WTC11 (cell line): ENCODE results near the gene ALAD. TPM values are rescaled to one million over a fixed set of nuclear protein-coding genes. Genes with fewer than 3 reads are reported as not detected.

Experiments
- ATAC-seq: fragments of 200-7000 bp; cut with Tn5 transposase; 2 replicates; pipeline ENCODE4 v1.10.0; 2021; ENCODE audit warnings: mild to moderate bottlenecking, moderate library complexity
- CTCF ChIA-PET: fragments of 300-600 bp; sonication (Branson Sonifier 250); formaldehyde crosslinking; loops from one replicate; lab custom pipeline; 2021; ENCODE audit warnings: antibody characterized with exemption; lab: Charles Lee
- POLR2A ChIA-PET: fragments of 350-600 bp; sonication (Branson Sonifier 250); formaldehyde crosslinking; loops from one replicate; lab custom pipeline; 2021; ENCODE audit warnings: antibody characterized with exemption; lab: Charles Lee
- DNase-seq: peaks from one replicate; pipeline ENCODE4 v3.0.0; 2021; ENCODE audit warnings: low spot score
- H3K27ac Mint-ChIP-seq: 2 replicates; pipeline ENCODE4 v1.8.0; 2021; ENCODE audit warnings: mixed read lengths
- H3K27me3 Mint-ChIP-seq: 2 replicates; pipeline ENCODE4 v1.8.0; 2021; ENCODE audit warnings: low read depth, mild to moderate bottlenecking, moderate library complexity, mixed read lengths
- H3K36me3 Mint-ChIP-seq: 2 replicates; pipeline ENCODE4 v1.8.0; 2021; ENCODE audit warnings: mixed read lengths
- H3K4me1 Mint-ChIP-seq: 2 replicates; pipeline ENCODE4 v1.8.0; 2022; ENCODE audit warnings: mixed read lengths
- H3K4me3 Mint-ChIP-seq: 2 replicates; pipeline ENCODE4 v1.8.0; 2021; ENCODE audit warnings: mild to moderate bottlenecking, moderate library complexity, mixed read lengths
- H3K9me3 Mint-ChIP-seq: 2 replicates; pipeline ENCODE4 v1.8.0; 2021; ENCODE audit warnings: mixed read lengths
- KAT7 ChIP-seq: sonication (generic); formaldehyde crosslinking; IDR thresholded peaks from 2 replicates; pipeline ENCODE4 v1.8.1; 2023; ENCODE audit warnings: missing genetic modification reagents, mild to moderate bottlenecking, borderline replicate concordance
- NFYB ChIP-seq: sonication (generic); formaldehyde crosslinking; conservative IDR thresholded peaks from 2 replicates; pipeline ENCODE4 v1.8.0; 2022; ENCODE audit warnings: low read depth, missing genetic modification reagents
- NR2C2 ChIP-seq: sonication (generic); formaldehyde crosslinking; IDR thresholded peaks from 2 replicates; pipeline ENCODE4 v1.8.0; 2022; ENCODE audit warnings: mild to moderate bottlenecking, missing genetic modification reagents
- NR3C1 ChIP-seq: sonication (generic); formaldehyde crosslinking; conservative IDR thresholded peaks from 2 replicates; pipeline ENCODE4 v1.8.1; 2023; ENCODE audit warnings: low read depth, mild to moderate bottlenecking, missing genetic modification reagents
- PRRX2 ChIP-seq: fragments of 250-450 bp; sonication (Bioruptor Pico); IDR thresholded peaks from 2 replicates; pipeline ENCODE4 v1.8.0; 2021; ENCODE audit warnings: mild to moderate bottlenecking
- SMAD3 ChIP-seq: sonication (generic); formaldehyde crosslinking; IDR thresholded peaks from 2 replicates; pipeline ENCODE4 v1.8.0; 2022; ENCODE audit warnings: missing genetic modification reagents, mild to moderate bottlenecking, borderline replicate concordance
- TEAD1 ChIP-seq: sonication (generic); formaldehyde crosslinking; IDR thresholded peaks from 2 replicates; pipeline ENCODE4 v1.8.0; 2022; ENCODE audit warnings: mild to moderate bottlenecking, missing genetic modification reagents
- TP53 ChIP-seq: sonication (generic); formaldehyde crosslinking; IDR thresholded peaks from 2 replicates; pipeline ENCODE4 v1.8.1; 2023; ENCODE audit warnings: mild to moderate bottlenecking, missing genetic modification reagents
- ZNF219 ChIP-seq: sonication (generic); formaldehyde crosslinking; IDR thresholded peaks from 2 replicates; pipeline ENCODE4 v1.8.0; 2023; ENCODE audit warnings: missing genetic modification reagents, mild to moderate bottlenecking, borderline replicate concordance
- ZNF423 ChIP-seq: fragments of 250-450 bp; sonication (Bioruptor Pico); IDR thresholded peaks from 2 replicates; pipeline ENCODE4 v2.1.2; 2022; ENCODE audit warnings: mild to moderate bottlenecking, moderate library complexity
- total RNA-seq: library from RNA; stranded (reverse); gene quantifications from 3 replicates; pipeline ENCODE4 v1.2.3, GENCODE V29; 2021
- TF ChIP-seq, protein P1 (sequence below): fragments of 250-450 bp; sonication (Bioruptor Pico); IDR thresholded peaks from 2 replicates; pipeline ENCODE4 v1.9.0; 2021; ENCODE audit warnings: mild to moderate bottlenecking, borderline replicate concordance
- TF ChIP-seq, protein P2 (sequence below): fragments of 250-450 bp; sonication (Bioruptor Pico); IDR thresholded peaks from 2 replicates; pipeline ENCODE4 v1.9.0; 2021; ENCODE audit warnings: mild to moderate bottlenecking
- TF ChIP-seq, protein P3 (sequence below): sonication (generic); formaldehyde crosslinking; IDR thresholded peaks from 2 replicates; pipeline ENCODE4 v1.8.0; 2022; ENCODE audit warnings: mild to moderate bottlenecking, missing genetic modification reagents
- TF ChIP-seq, protein P4 (sequence below): sonication (generic); formaldehyde crosslinking; conservative IDR thresholded peaks from 2 replicates; pipeline ENCODE4 v1.8.1; 2023; ENCODE audit warnings: mild to moderate bottlenecking, low read depth, missing genetic modification reagents, moderate library complexity
- TF ChIP-seq, protein P5 (sequence below): sonication (generic); formaldehyde crosslinking; IDR thresholded peaks from 2 replicates; pipeline ENCODE4 v1.8.1; 2022; ENCODE audit warnings: missing genetic modification reagents, borderline replicate concordance
- TF ChIP-seq, protein P6 (sequence below): sonication (generic); formaldehyde crosslinking; IDR thresholded peaks from 2 replicates; pipeline ENCODE4 v1.8.1; 2022; ENCODE audit warnings: mild to moderate bottlenecking, missing genetic modification reagents, moderate library complexity, borderline replicate concordance

The ALAD gene
- total RNA-seq, 1 experiment from 2014 or later, result 15.9 TPM

DNA sequence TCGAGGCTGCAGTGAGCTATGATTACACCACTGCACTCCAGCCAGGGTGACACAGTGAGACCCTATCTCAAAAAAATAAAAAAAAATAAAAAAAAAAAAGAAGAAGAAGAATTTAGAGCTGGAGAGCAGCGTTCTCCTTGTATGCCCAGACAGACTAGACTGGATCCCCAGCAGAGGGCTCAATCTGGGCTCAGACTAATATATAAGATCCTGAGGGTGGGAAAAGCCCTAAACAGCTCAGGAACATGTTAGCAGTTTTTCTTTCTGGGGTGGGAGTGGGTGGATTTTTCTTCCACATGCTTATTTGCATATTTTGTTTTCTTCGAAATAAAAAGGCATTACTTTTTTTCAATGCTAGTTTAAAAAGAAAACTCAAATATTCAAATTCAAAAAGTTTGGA lies 52.6 kb downstream of the ALAD start:
- Mint-ChIP-seq H3K36me3 (no peaks in the 10 kb centered on the region), H3K27me3 (peaks cover 43% of the 10 kb centered on the region), H3K4me3 (0 out of 2 replicates have a peak overlapping the region, but pooled peaks have one; percentile 16), H3K4me1 (peaks cover 19% of the 10 kb centered on the region), H3K9me3 (no peaks in the 10 kb centered on the region), H3K27ac (no peak overlapping the region)
- ChIA-PET POLR2A (interaction anchor here (0.6 to 1.5 kb wide), 2 partner anchors 8 to 1198 kb away, joined by 3 to 15 read pairs; partner anchors contain the start of gene WDR31), CTCF (interaction anchor here (0.8 to 3.0 kb wide), 10 partner anchors 8 to 307 kb away, joined by 3 to 16 read pairs (median 4); partner anchors contain the start of genes ALAD, CDC26, PRPF4 and RGS3)
- TF ChIP-seq, protein P1, sequence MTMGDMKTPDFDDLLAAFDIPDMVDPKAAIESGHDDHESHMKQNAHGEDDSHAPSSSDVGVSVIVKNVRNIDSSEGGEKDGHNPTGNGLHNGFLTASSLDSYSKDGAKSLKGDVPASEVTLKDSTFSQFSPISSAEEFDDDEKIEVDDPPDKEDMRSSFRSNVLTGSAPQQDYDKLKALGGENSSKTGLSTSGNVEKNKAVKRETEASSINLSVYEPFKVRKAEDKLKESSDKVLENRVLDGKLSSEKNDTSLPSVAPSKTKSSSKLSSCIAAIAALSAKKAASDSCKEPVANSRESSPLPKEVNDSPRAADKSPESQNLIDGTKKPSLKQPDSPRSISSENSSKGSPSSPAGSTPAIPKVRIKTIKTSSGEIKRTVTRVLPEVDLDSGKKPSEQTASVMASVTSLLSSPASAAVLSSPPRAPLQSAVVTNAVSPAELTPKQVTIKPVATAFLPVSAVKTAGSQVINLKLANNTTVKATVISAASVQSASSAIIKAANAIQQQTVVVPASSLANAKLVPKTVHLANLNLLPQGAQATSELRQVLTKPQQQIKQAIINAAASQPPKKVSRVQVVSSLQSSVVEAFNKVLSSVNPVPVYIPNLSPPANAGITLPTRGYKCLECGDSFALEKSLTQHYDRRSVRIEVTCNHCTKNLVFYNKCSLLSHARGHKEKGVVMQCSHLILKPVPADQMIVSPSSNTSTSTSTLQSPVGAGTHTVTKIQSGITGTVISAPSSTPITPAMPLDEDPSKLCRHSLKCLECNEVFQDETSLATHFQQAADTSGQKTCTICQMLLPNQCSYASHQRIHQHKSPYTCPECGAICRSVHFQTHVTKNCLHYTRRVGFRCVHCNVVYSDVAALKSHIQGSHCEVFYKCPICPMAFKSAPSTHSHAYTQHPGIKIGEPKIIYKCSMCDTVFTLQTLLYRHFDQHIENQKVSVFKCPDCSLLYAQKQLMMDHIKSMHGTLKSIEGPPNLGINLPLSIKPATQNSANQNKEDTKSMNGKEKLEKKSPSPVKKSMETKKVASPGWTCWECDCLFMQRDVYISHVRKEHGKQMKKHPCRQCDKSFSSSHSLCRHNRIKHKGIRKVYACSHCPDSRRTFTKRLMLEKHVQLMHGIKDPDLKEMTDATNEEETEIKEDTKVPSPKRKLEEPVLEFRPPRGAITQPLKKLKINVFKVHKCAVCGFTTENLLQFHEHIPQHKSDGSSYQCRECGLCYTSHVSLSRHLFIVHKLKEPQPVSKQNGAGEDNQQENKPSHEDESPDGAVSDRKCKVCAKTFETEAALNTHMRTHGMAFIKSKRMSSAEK (CRISPR knock-in tag), result no peak
- TF ChIP-seq, protein P2, sequence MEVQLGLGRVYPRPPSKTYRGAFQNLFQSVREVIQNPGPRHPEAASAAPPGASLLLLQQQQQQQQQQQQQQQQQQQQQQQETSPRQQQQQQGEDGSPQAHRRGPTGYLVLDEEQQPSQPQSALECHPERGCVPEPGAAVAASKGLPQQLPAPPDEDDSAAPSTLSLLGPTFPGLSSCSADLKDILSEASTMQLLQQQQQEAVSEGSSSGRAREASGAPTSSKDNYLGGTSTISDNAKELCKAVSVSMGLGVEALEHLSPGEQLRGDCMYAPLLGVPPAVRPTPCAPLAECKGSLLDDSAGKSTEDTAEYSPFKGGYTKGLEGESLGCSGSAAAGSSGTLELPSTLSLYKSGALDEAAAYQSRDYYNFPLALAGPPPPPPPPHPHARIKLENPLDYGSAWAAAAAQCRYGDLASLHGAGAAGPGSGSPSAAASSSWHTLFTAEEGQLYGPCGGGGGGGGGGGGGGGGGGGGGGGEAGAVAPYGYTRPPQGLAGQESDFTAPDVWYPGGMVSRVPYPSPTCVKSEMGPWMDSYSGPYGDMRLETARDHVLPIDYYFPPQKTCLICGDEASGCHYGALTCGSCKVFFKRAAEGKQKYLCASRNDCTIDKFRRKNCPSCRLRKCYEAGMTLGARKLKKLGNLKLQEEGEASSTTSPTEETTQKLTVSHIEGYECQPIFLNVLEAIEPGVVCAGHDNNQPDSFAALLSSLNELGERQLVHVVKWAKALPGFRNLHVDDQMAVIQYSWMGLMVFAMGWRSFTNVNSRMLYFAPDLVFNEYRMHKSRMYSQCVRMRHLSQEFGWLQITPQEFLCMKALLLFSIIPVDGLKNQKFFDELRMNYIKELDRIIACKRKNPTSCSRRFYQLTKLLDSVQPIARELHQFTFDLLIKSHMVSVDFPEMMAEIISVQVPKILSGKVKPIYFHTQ (CRISPR knock-in tag), result no peak
- TF ChIP-seq ZNF219 (CRISPR knock-in tag) (no peak), TEAD1 (no peak), TP53 (CRISPR knock-in tag) (no peak), NFYB (no peak), SMAD3 (CRISPR knock-in tag) (no peak), KAT7 (CRISPR knock-in tag) (no peak), PRRX2 (CRISPR knock-in tag) (no peak), ZNF423 (CRISPR knock-in tag) (no peak), NR3C1 (no peak), NR2C2 (CRISPR knock-in tag) (no peak)
- TF ChIP-seq, protein P3, sequence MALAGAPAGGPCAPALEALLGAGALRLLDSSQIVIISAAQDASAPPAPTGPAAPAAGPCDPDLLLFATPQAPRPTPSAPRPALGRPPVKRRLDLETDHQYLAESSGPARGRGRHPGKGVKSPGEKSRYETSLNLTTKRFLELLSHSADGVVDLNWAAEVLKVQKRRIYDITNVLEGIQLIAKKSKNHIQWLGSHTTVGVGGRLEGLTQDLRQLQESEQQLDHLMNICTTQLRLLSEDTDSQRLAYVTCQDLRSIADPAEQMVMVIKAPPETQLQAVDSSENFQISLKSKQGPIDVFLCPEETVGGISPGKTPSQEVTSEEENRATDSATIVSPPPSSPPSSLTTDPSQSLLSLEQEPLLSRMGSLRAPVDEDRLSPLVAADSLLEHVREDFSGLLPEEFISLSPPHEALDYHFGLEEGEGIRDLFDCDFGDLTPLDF (CRISPR knock-in tag), result no peak
- TF ChIP-seq, protein P4, sequence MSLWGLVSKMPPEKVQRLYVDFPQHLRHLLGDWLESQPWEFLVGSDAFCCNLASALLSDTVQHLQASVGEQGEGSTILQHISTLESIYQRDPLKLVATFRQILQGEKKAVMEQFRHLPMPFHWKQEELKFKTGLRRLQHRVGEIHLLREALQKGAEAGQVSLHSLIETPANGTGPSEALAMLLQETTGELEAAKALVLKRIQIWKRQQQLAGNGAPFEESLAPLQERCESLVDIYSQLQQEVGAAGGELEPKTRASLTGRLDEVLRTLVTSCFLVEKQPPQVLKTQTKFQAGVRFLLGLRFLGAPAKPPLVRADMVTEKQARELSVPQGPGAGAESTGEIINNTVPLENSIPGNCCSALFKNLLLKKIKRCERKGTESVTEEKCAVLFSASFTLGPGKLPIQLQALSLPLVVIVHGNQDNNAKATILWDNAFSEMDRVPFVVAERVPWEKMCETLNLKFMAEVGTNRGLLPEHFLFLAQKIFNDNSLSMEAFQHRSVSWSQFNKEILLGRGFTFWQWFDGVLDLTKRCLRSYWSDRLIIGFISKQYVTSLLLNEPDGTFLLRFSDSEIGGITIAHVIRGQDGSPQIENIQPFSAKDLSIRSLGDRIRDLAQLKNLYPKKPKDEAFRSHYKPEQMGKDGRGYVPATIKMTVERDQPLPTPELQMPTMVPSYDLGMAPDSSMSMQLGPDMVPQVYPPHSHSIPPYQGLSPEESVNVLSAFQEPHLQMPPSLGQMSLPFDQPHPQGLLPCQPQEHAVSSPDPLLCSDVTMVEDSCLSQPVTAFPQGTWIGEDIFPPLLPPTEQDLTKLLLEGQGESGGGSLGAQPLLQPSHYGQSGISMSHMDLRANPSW (CRISPR knock-in tag), result no peak
- TF ChIP-seq, protein P5, sequence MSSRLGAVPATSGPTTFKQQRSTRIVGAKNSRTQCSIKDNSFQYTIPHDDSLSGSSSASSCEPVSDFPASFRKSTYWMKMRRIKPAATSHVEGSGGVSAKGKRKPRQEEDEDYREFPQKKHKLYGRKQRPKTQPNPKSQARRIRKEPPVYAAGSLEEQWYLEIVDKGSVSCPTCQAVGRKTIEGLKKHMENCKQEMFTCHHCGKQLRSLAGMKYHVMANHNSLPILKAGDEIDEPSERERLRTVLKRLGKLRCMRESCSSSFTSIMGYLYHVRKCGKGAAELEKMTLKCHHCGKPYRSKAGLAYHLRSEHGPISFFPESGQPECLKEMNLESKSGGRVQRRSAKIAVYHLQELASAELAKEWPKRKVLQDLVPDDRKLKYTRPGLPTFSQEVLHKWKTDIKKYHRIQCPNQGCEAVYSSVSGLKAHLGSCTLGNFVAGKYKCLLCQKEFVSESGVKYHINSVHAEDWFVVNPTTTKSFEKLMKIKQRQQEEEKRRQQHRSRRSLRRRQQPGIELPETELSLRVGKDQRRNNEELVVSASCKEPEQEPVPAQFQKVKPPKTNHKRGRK, result no peak
- TF ChIP-seq, protein P6, sequence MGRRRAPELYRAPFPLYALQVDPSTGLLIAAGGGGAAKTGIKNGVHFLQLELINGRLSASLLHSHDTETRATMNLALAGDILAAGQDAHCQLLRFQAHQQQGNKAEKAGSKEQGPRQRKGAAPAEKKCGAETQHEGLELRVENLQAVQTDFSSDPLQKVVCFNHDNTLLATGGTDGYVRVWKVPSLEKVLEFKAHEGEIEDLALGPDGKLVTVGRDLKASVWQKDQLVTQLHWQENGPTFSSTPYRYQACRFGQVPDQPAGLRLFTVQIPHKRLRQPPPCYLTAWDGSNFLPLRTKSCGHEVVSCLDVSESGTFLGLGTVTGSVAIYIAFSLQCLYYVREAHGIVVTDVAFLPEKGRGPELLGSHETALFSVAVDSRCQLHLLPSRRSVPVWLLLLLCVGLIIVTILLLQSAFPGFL (CRISPR knock-in tag), result no peak
- DNase-seq (no peak), ATAC-seq (no peak)
